ENCODE results near the gene EBP.

- TF ChIP-seq CTCF (IDR thresholded peaks at IDR 0.05) = no peak
- TF ChIP-seq POLR2A (IDR thresholded peaks at IDR 0.05) = no peak
Measured at GRCh38 chrX:48509245-48509590, 12.4 kb upstream of the EBP start.

Data from breast epithelium (tissue), 3 donors.